ENCODE data around the gene MBNL2. TPM values are rescaled to one million over a fixed set of nuclear protein-coding genes. Genes with fewer than 3 reads are reported as not detected.

Gene MBNL2
- total RNA-seq, 4 donors from 2014 or later: 50.7 to 115 (median 72.0) TPM

GRCh38 chr13:97440598-97441170 is 218.6 kb downstream of the MBNL2 start:
- Histone ChIP-seq H3K27ac (no peak overlapping the region), H3K4me3 (no peak overlapping the region), H3K4me1 (no peaks in the 10 kb centered on the region), H3K27me3 (no peaks in the 10 kb centered on the region), H3K9me3 (no peaks in the 10 kb centered on the region), H3K36me3 (no peaks in the 10 kb centered on the region)
- no peak for TF ChIP-seq POLR2A (IDR thresholded peaks at IDR 0.05)
- TF ChIP-seq, protein P1, sequence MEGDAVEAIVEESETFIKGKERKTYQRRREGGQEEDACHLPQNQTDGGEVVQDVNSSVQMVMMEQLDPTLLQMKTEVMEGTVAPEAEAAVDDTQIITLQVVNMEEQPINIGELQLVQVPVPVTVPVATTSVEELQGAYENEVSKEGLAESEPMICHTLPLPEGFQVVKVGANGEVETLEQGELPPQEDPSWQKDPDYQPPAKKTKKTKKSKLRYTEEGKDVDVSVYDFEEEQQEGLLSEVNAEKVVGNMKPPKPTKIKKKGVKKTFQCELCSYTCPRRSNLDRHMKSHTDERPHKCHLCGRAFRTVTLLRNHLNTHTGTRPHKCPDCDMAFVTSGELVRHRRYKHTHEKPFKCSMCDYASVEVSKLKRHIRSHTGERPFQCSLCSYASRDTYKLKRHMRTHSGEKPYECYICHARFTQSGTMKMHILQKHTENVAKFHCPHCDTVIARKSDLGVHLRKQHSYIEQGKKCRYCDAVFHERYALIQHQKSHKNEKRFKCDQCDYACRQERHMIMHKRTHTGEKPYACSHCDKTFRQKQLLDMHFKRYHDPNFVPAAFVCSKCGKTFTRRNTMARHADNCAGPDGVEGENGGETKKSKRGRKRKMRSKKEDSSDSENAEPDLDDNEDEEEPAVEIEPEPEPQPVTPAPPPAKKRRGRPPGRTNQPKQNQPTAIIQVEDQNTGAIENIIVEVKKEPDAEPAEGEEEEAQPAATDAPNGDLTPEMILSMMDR (IDR thresholded peaks at IDR 0.05): no peak
- intact Hi-C loops (cut with DNase I; ENCODE audit: low total_unique reads): no loop called here
- DNase-seq: no peak

GRCh38 chr13:97441368-97441767 is 219.2 kb downstream of the MBNL2 start:
- no peaks in the 10 kb centered on the region for H3K4me1 ChIP-seq
- H3K27me3 ChIP-seq: no peaks in the 10 kb centered on the region
- no peak overlapping the region for H3K4me3 ChIP-seq
- no peak for DNase-seq
- TF ChIP-seq POLR2A (IDR thresholded peaks at IDR 0.05): no peak
- TF ChIP-seq, protein P1 (IDR thresholded peaks at IDR 0.05): no peak
- no peaks in the 10 kb centered on the region for H3K9me3 ChIP-seq
- H3K27ac ChIP-seq: no peak overlapping the region
- no peaks in the 10 kb centered on the region for H3K36me3 ChIP-seq
- intact Hi-C loops (cut with DNase I; ENCODE audit: low total_unique reads): no loop called here

Small RNA genes lying within 50 kb of the gene (small RNA-seq; reads per million reads assigned to genes)
- gene AL442067.1 (not detected), gene RNA5SP37 (not detected)

Other genes starting within 250 kb of the MBNL2 start
- gene OXGR1, start 227.9 kb upstream of the MBNL2 start, total RNA-seq: under 1 TPM in 2 of 4 donors, not detected in 2; 0.62 to 0.91 TPM
- 10 to 100 TPM in 3 of 4 donors, 1 to 10 TPM in 1; 7.9 to 76.9 (median 24.2) TPM for gene RAP2A, start 211.8 kb downstream of the MBNL2 start, total RNA-seq

All from uterus (tissue), 4 donors.